Neural cell (in vitro differentiated cells): ENCODE results near the gene AGO3. TPM values are rescaled to one million over a fixed set of nuclear protein-coding genes. Genes with fewer than 3 reads are reported as not detected.

Experiments used
- H2AFZ ChIP-seq: fragments of 200-600, 300-800 bp; sonication (generic), shearing (Covaris generic); 2 replicates; pipeline ENCODE4 v1.6.0; 2014; ENCODE audit warnings: low read depth, mild to moderate bottlenecking, antibody characterized with exemption, low read length, moderate library complexity
- H3F3A ChIP-seq: fragments of 200-600 bp; shearing (Covaris generic); 2 replicates; pipeline ENCODE4 v1.6.1; 2016; ENCODE audit warnings: mild to moderate bottlenecking, moderate library complexity, mixed read lengths, antibody characterized with exemption, low read length; ENCODE audit not compliant: insufficient read depth, poor library complexity, severe bottlenecking
- H3K27ac ChIP-seq: fragments of 200-600, 300-800 bp; sonication (generic), shearing (Covaris generic); 2 replicates; pipeline ENCODE4 v1.5.1; 2014; ENCODE audit warnings: mild to moderate bottlenecking, low read length, moderate library complexity
- H3K27me3 ChIP-seq: fragments of 300-800, 200-600 bp; sonication (generic), shearing (Covaris generic); 2 replicates; pipeline ENCODE4 v1.6.0; 2014; ENCODE audit warnings: mild to moderate bottlenecking, low read depth, low read length, moderate library complexity; ENCODE audit not compliant: insufficient read depth
- H3K36me3 ChIP-seq: fragments of 300-800, 200-600 bp; sonication (generic), shearing (Covaris generic); 2 replicates; pipeline ENCODE4 v1.5.1; 2014; ENCODE audit warnings: mild to moderate bottlenecking, antibody characterized with exemption, low read length, moderate library complexity; ENCODE audit not compliant: insufficient read depth
- H3K4me2 ChIP-seq: fragments of 300-800, 200-600 bp; sonication (generic), shearing (Covaris generic); 2 replicates; pipeline ENCODE4 v1.6.0; 2014; ENCODE audit warnings: mild to moderate bottlenecking, low read length
- H3K4me3 ChIP-seq: fragments of 300-800, 200-600 bp; sonication (generic), shearing (Covaris generic); 2 replicates; pipeline ENCODE4 v1.5.1; 2014; ENCODE audit warnings: mild to moderate bottlenecking, low read length, moderate library complexity
- H3K79me2 ChIP-seq: fragments of 200-600 bp; shearing (Covaris generic); replicated peaks from 2 replicates; pipeline ENCODE4 v1.6.0; 2014; ENCODE audit warnings: mild to moderate bottlenecking, low read length, moderate library complexity; ENCODE audit not compliant: insufficient read depth
- H3K9ac ChIP-seq: fragments of 300-800, 200-600 bp; sonication (generic), shearing (Covaris generic); 2 replicates; pipeline ENCODE4 v1.6.1; 2016; ENCODE audit warnings: mild to moderate bottlenecking, low read length, mixed read lengths
- H3K9me2 ChIP-seq: fragments of 200-600 bp; shearing (Covaris generic); 2 replicates; pipeline ENCODE4 v1.6.1; 2016; ENCODE audit warnings: mild to moderate bottlenecking, low read length, mixed read lengths; ENCODE audit not compliant: insufficient read depth
- H3K9me3 ChIP-seq: fragments of 200-600, 300-800 bp; sonication (generic), shearing (Covaris generic); 2 replicates; pipeline ENCODE4 v1.6.1; 2016; ENCODE audit warnings: mild to moderate bottlenecking, mixed run types, low read length, moderate library complexity, mixed read lengths
- H4K20me1 ChIP-seq: fragments of 200-600 bp; shearing (Covaris generic); 2 replicates; pipeline ENCODE4 v1.6.1; 2016; ENCODE audit warnings: mild to moderate bottlenecking, mixed run types; ENCODE audit not compliant: insufficient read depth
- CTCF ChIP-seq: fragments of 450-650 bp; IDR thresholded peaks from 2 replicates; pipeline ENCODE4 v1.5.1; 2014; ENCODE audit warnings: antibody characterized with exemption, mild to moderate bottlenecking, moderate library complexity; ENCODE audit not compliant: poor library complexity, severe bottlenecking
- EP300 ChIP-seq: fragments of 450-650 bp; conservative IDR thresholded peaks from 2 replicates; pipeline ENCODE4 v1.6.1; 2014; ENCODE audit warnings: antibody characterized with exemption, mild to moderate bottlenecking, moderate library complexity; ENCODE audit not compliant: poor library complexity, severe bottlenecking
- EZH2 ChIP-seq: fragments of 200-600, 300-800 bp; shearing (Covaris generic), sonication (generic); IDR thresholded peaks from 2 replicates; pipeline ENCODE4 v1.6.1; 2014; ENCODE audit warnings: antibody characterized with exemption, low read length, borderline replicate concordance, mild to moderate bottlenecking; ENCODE audit not compliant: insufficient read depth, poor library complexity, severe bottlenecking
- MXI1 ChIP-seq: fragments of 450-650 bp; conservative IDR thresholded peaks from 2 replicates; pipeline ENCODE4 v1.6.1; 2014; ENCODE audit warnings: antibody characterized with exemption, mild to moderate bottlenecking; ENCODE audit not compliant: poor library complexity, severe bottlenecking
- POLR2AphosphoS5 ChIP-seq: IDR thresholded peaks from 2 replicates; pipeline ENCODE4 v1.6.1; 2012
- RAD21 ChIP-seq: fragments of 450-650 bp; conservative IDR thresholded peaks from 2 replicates; pipeline ENCODE4 v1.6.1; 2014; ENCODE audit warnings: antibody characterized with exemption, mild to moderate bottlenecking, moderate library complexity
- REST ChIP-seq: IDR thresholded peaks from 2 replicates; pipeline ENCODE4 v1.6.1; 2012; ENCODE audit warnings: borderline replicate concordance
- SMC3 ChIP-seq: fragments of 450-650 bp; conservative IDR thresholded peaks from 2 replicates; pipeline ENCODE4 v1.6.1; 2014; ENCODE audit warnings: antibody characterized with exemption, mild to moderate bottlenecking, moderate library complexity; ENCODE audit not compliant: poor library complexity
- TAF1 ChIP-seq: IDR thresholded peaks from 2 replicates; pipeline ENCODE4 v1.6.1; 2012; ENCODE audit warnings: low read depth
- polyA plus RNA-seq: library from polyadenylated mRNA; depleted of rRNA; stranded (reverse); fragments of >200 nt; gene quantifications from 2 replicates; pipeline ENCODE4 v1.2.3, GENCODE V29; 2014

The AGO3 gene
- polyA plus RNA-seq, 1 donor from 2014 or later = 9.4 TPM

- H4K20me1 ChIP-seq = no peaks in the 10 kb centered on the region
Measured at GRCh38 chr1:36107394-36107793, 176.5 kb downstream of the AGO3 start.

GRCh38 chr1:36108314-36108713 lies 177.4 kb downstream of the AGO3 start:
- no peak overlapping the region for H2AFZ ChIP-seq
- TF ChIP-seq POLR2AphosphoS5 = no peak
- TF ChIP-seq EZH2 = no peak
- no peak for TF ChIP-seq REST
- TF ChIP-seq TAF1 = no peak
- no peak for TF ChIP-seq SMC3
- TF ChIP-seq CTCF = no peak
- TF ChIP-seq EP300 = no peak

More at GRCh38 chr1:36107394-36107793, 176.5 kb downstream of the AGO3 start:
- no peaks in the 10 kb centered on the region for H3K27me3 ChIP-seq
- no peaks in the 10 kb centered on the region for H3K9me3 ChIP-seq
- no peaks in the 10 kb centered on the region for H3F3A ChIP-seq
- H2AFZ ChIP-seq = no peak overlapping the region
- no peak overlapping the region for H3K27ac ChIP-seq
- TF ChIP-seq CTCF (no peak), SMC3 (no peak), MXI1 (no peak), EP300 (no peak), RAD21 (no peak), POLR2AphosphoS5 (no peak), TAF1 (no peak), EZH2 (no peak), REST (no peak)
- no peak overlapping the region for H3K9ac ChIP-seq
- no peak overlapping the region for H3K4me3 ChIP-seq
- no peaks in the 10 kb centered on the region for H3K9me2 ChIP-seq
- no peaks in the 10 kb centered on the region for H3K79me2 ChIP-seq
- no peaks in the 10 kb centered on the region for H3K36me3 ChIP-seq
- H3K4me2 ChIP-seq = no peak overlapping the region

More at GRCh38 chr1:36108314-36108713, 177.4 kb downstream of the AGO3 start:
- Histone ChIP-seq H3F3A (no peaks in the 10 kb centered on the region), H4K20me1 (no peaks in the 10 kb centered on the region), H3K27me3 (no peaks in the 10 kb centered on the region), H3K9me2 (no peaks in the 10 kb centered on the region), H3K36me3 (no peaks in the 10 kb centered on the region), H3K9ac (no peak overlapping the region), H3K27ac (no peak overlapping the region), H3K4me2 (no peak overlapping the region), H3K79me2 (no peaks in the 10 kb centered on the region), H3K9me3 (no peaks in the 10 kb centered on the region), H3K4me3 (no peak overlapping the region)
